Adrenal gland (tissue), 12 donors: Measurements from ENCODE around the gene PIK3C2G. TPM values are rescaled to one million over a fixed set of nuclear protein-coding genes. Genes with fewer than 3 reads are reported as not detected.

Experiments used
- DNase-seq, 7 donors: peaks; one replicate each; pipeline ENCODE4 v3.0.0-alpha.2; 2019 to 2020
- H3K27ac ChIP-seq, 5 donors: fragments of 200-600 bp; sonication (generic) in 4 of 5; 1 replicate in 3 of 5; 2 replicates in 2 of 5; pipeline versions ENCODE4 v1.5.1 to v1.8.0; 2016 to 2020; ENCODE audit warnings: mild to moderate bottlenecking in 1 of 5
- H3K27me3 ChIP-seq: fragments of 200-600 bp; 2 replicates; pipeline ENCODE4 v1.8.0; 2021
- H3K36me3 ChIP-seq, 2 donors: fragments of 200-600 bp; replicated peaks in 1 of 2; 1 replicate in 1 of 2; 2 replicates in 1 of 2; pipeline versions ENCODE4 v1.5.1 to v1.8.0; 2018 to 2022
- H3K4me1 ChIP-seq, 2 donors: fragments of 200-600 bp; replicated peaks in 1 of 2; 1 replicate in 1 of 2; 2 replicates in 1 of 2; pipeline versions ENCODE4 v1.5.1 to v1.8.0; 2018 to 2021
- H3K4me3 ChIP-seq, 4 donors: fragments of 200-600 bp; sonication (generic) in 3 of 4; one replicate each; pipeline ENCODE4 v1.5.1; 2016 to 2018
- H3K9me3 ChIP-seq, 3 donors: fragments of 200-600 bp; sonication (generic) in 1 of 3; replicated peaks in 1 of 3; 1 replicate in 2 of 3; 2 replicates in 1 of 3; pipeline versions ENCODE4 v1.5.1 to v1.8.0; 2016 to 2021
- CTCF ChIP-seq, 6 experiments: fragments of 450-650 bp in 4 of 6; fragments of 200-600 bp in 2 of 6; sonication (generic) in 1 of 6; IDR thresholded peaks; 1 replicate in 5 of 6; 2 replicates in 1 of 6; pipeline versions ENCODE4 v1.5.1 to v1.8.0; 2016 to 2021; ENCODE audit warnings: antibody characterized with exemption in 6 of 6, mild to moderate bottlenecking in 2 of 6, moderate library complexity in 1 of 6
- POLR2A ChIP-seq, 2 donors: fragments of 450-650 bp; IDR thresholded peaks; one replicate each; pipeline ENCODE4 v1.6.1; 2017; ENCODE audit warnings: antibody characterized with exemption in 2 of 2, mild to moderate bottlenecking in 2 of 2, moderate library complexity in 1 of 2
- WGBS, 4 donors: extraction: QIAGEN DNeasy Blood & Tissue Kit in 2 of 4; methylation state at CpG; one replicate each; pipeline versions ENCODE4 v1.1.5 to v1.1.7; 2013 to 2017; 5-methylcytosine and 5-hydroxymethylcytosine counted together
- intact Hi-C, 2 donors: fragments of 100-400 bp; cut with DNase I; formaldehyde crosslinking; loops; one replicate each; pipeline versions ENCODE4 v1.14.1 to v1.15.0; 2022 to 2023
- polyA plus RNA-seq, 3 donors: library from polyadenylated mRNA; stranded (reverse); fragments of 200-250 nt in 2 of 3; fragments of 350-450 nt in 1 of 3; fragmentation: Illumina TruSeq in 1 of 3; extraction: RNeasy Lipid Tissue Mini Kit (QIAGEN cat#74804) in 1 of 3; gene quantifications; one replicate each; pipeline ENCODE4 v1.2.3, GENCODE V29; 2013 to 2014
- total RNA-seq, 9 donors: library from RNA; depleted of rRNA in 4 of 9; stranded (reverse); fragments of >200 nt in 4 of 9; fragments of 120-200 nt in 1 of 9; fragmentation: NEBNext Ultra II Directional in 1 of 9; extraction: Animal tissue kit (Norgen Biotek cat#: 25700) in 1 of 9; gene quantifications; one replicate each; pipeline versions ENCODE4 v1.1.0 to v1.2.4, GENCODE V29; 2013 to 2023
- donor health status: healthy with polysubstance abuse.
- donor health status: Bipolar disorder and iron deficiency.
- donor health status: DM: yes; HTN: yes; CAD: no.
- donor health status: DM: no; HTN: no; CAD: no.
- donor health status: DM: no; HTN: no; CAD: no.
- donor health status: DM: yes; HTN: yes; CAD: no.

The PIK3C2G gene
- total and polyA plus RNA-seq, 12 donors = 0.11 to 1.3 (median 0.54) TPM

DNA sequence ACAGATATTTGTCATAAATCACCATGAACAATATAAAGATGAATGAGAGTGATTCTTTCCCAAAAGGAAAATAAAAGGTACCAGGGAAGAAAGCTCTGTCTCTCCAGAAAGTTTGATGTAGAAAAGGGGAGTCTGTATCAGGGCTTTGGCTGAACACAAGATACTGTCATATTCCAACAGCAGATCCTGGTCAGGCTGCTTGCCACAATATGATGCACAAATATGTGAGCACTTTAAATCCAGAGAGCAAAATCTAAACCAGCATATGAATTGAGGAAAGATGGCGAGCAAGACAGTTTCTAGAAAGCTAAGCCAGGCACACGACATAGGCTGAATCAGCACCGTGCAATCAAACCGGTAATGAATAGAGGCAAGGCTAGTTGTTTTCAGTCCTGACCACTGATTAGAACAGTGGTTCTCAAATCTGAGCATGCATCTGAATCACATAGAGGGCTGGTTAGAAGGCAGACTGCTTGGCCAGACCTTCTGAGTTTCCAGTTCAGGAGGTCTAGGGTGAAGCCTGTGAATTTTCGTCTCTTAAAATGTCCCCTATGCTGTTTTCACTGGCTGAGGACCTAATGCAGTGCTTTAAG is 415.8 kb downstream of the PIK3C2G start:
- no peaks in the 10 kb centered on the region for H3K4me1 ChIP-seq
- no peak for DNase-seq
- no peaks in the 10 kb centered on the region for H3K9me3 ChIP-seq
- WGBS, 4 donors = 66 to 81% (median 78%) methylated on average over 5 of the region's 5 CpGs
- no peaks in the 10 kb centered on the region for H3K36me3 ChIP-seq
- intact Hi-C loops = no loop called here
- H3K27me3 ChIP-seq = no peaks in the 10 kb centered on the region
- H3K4me3 ChIP-seq = no peak overlapping the region
- H3K27ac ChIP-seq = no peak overlapping the region
- TF ChIP-seq CTCF (IDR thresholded peaks at IDR 0.05) (no peak), POLR2A (IDR thresholded peaks at IDR 0.05) (no peak)

GRCh38 chr12:18681818-18682217 is 420.5 kb downstream of the PIK3C2G start:
- DNase-seq = no peak
- H3K4me1 ChIP-seq = peaks cover 0 to 5% of the 10 kb centered on the region in 2 donors
- H3K36me3 ChIP-seq = no peaks in the 10 kb centered on the region
- TF ChIP-seq CTCF (IDR thresholded peaks at IDR 0.05) = no peak
- intact Hi-C loops = no loop called here
- no peaks in the 10 kb centered on the region for H3K27me3 ChIP-seq
- H3K9me3 ChIP-seq = no peaks in the 10 kb centered on the region
- no peak overlapping the region for H3K27ac ChIP-seq
- 76 to 88% (median 86%) methylated on average over 3 of the region's 3 CpGs for WGBS, 4 donors
- no peak overlapping the region for H3K4me3 ChIP-seq

GRCh38 chr12:18683327-18684013 is 422.2 kb downstream of the PIK3C2G start:
- TF ChIP-seq POLR2A (IDR thresholded peaks at IDR 0.05) (no peak), CTCF (IDR thresholded peaks at IDR 0.05) (no peak)
- Histone ChIP-seq H3K27ac (no peak overlapping the region), H3K4me1 (peaks cover 0 to 5% of the 10 kb centered on the region in 2 donors), H3K4me3 (no peak overlapping the region), H3K36me3 (no peaks in the 10 kb centered on the region), H3K9me3 (no peaks in the 10 kb centered on the region), H3K27me3 (no peaks in the 10 kb centered on the region)
- DNase-seq = no peak
- intact Hi-C loops = no loop called here
- WGBS, 4 donors = 84 to 92% (median 86%) methylated on average over 2 of the region's 2 CpGs

GRCh38 chr12:18684430-18684829 is 423.1 kb downstream of the PIK3C2G start:
- Histone ChIP-seq H3K36me3 (no peaks in the 10 kb centered on the region), H3K27ac (no peak overlapping the region), H3K9me3 (no peaks in the 10 kb centered on the region), H3K4me3 (no peak overlapping the region), H3K4me1 (peaks cover 0 to 5% of the 10 kb centered on the region in 2 donors), H3K27me3 (no peaks in the 10 kb centered on the region)
- no peak for DNase-seq
- TF ChIP-seq CTCF (IDR thresholded peaks at IDR 0.05) (no peak), POLR2A (IDR thresholded peaks at IDR 0.05) (no peak)
- 25 to 41% (median 31%) methylated on average over 1 of the region's 1 CpG for WGBS, 4 donors
- intact Hi-C loops = no loop called here
